ENCODE measurements around the gene PIGT. TPM values are rescaled to one million over a fixed set of nuclear protein-coding genes. Genes with fewer than 3 reads are reported as not detected.

PIGT gene
- total and polyA plus RNA-seq, 2 of the 4 experiments (the other 2 are of a cell fraction): 31.2 to 145 TPM

DNA sequence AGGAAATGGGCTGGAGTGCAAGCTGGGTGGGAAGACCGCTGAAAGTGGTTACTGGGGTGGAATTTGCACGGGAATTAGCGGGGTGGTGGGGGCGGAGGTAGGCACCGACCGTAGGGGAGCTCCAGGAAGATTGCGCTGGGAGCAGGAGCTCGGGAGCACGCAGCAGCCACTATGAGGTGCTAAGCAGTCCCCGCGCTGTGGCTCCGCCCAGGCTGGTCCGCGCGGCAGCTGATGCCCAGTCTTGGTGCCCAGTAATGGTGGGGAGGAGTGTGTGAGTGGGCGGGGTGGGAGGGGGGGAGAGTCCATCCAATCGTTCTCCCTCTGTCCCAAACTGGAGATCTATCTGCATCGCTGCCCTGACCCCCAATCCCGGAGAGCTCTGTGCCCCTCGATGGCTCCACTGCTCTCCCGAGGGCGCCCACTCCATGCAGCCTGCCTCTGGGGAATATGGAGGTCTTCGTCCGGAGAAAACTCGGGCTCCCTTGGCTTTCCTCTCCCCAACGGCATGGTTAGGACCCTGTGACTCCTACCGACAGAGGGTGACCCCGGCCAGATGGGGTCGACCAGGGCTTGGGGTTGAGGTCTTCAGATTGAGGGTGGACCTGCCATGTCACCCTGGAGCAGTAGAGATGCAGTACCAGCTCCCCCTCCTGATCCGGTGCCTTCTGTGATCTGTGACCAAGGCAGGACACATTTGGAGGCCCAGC, 43.1 kb upstream of the PIGT start (continued):
- no peak for TF ChIP-seq USF2 (IDR thresholded peaks at IDR 0.05; ENCODE audit: low read depth, low read length)

DNA sequence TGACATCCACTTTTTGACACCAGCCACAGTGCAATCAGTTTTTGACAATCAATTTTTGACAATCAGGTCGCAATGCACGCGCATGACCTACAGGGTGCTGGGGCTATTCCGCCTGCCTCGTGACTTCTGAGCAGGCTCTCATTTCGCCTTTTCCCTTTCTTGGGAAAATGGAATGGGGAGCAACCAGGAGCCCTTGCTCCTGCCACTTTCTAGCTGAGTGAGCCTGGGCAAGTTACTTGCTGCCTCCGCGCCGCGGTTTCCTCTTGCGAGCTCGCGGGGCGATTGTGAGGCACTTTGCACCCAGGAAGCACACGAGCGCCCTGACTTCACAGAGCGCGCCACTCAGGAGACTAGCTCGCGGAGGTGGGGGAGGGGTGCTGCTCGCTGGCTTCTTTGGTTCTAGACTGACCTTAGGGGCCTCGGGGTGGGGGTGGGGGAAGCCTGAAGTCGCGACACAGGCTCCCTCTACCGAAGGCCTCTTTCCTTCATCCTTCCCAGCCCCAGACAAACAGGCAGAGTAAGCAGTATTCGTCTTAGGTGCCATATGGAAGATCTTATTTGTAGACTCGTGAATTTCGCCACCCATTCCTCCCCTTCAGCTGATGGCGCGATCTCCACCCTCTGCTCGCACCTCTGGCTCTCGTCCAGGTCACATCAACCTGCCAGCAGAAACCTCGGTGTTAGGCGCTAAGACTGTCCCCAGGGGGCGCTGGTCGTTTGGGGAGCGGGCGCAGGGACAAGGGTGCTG, 42.4 kb upstream of the PIGT start:
- dilution Hi-C loops (cut with HindIII; ENCODE audit: low sequenced_read_pairs, unreplicated experiment) (no loop called here), intact Hi-C loops (cut with micrococcal nuclease) (loop anchor here (1.0 kb wide), 2 partner anchors 64 to 398 kb away; no protein-coding TSS in a partner anchor), in situ Hi-C loops (cut with MboI; ENCODE audit: low sequenced_read_pairs) (no loop called here)
- Histone ChIP-seq H3K9ac (ENCODE audit: low read depth, low read length) (no peak overlapping the region), H2BK120ac (ENCODE audit: low read depth, low read length) (no peak overlapping the region), H3K4me2 (ENCODE audit: low read depth, low read length) (peak overlapping the region; percentile 78), H2BK20ac (ENCODE audit: low read depth, low read length) (peak overlapping the region; percentile 72; the same call in 1 of the 2 replicates), H3K4me1 (ENCODE audit: control insufficient read depth, insufficient read depth, low read length) (no peaks in the 10 kb centered on the region; the same call in 1 of the 2 replicates), H4K20me1 (ENCODE audit: insufficient read depth, low read length) (no peaks in the 10 kb centered on the region), H3K9me1 (ENCODE audit: insufficient read depth, low read length) (no peaks in the 10 kb centered on the region), H4K91ac (ENCODE audit: insufficient read depth, low read depth, low read length) (no peak overlapping the region), H3K56ac (ENCODE audit: extremely low read depth, insufficient read depth, low read length) (no peak overlapping the region), H2AK5ac (ENCODE audit: low read depth, low read length) (no peak overlapping the region), H3K4me3 (ENCODE audit: insufficient read depth, low read depth, low read length) (peak overlapping the region; percentile 37), H3K23ac (ENCODE audit: low read depth, low read length) (no peak overlapping the region), H2AK9ac (replicated peaks; ENCODE audit: low read depth, low read length, poor library complexity) (peak overlapping the region; percentile 53), H3K9me3 (ENCODE audit: control insufficient read depth, insufficient read depth, low read length) (no peaks in the 10 kb centered on the region), H2BK15ac (ENCODE audit: low read depth, low read length) (no peak overlapping the region), H4K5ac (ENCODE audit: low read depth, low read length) (peak overlapping the region; percentile 4; the same call in 1 of the 2 replicates), H3K79me1 (ENCODE audit: low read depth in 1 of 2, low read length in 2 of 2) (peaks cover 0 to 2% of the 10 kb centered on the region in 2 experiments; a peak in 1 of 4 replicates), H4K8ac (ENCODE audit: low read depth in 2 of 2, low read length in 2 of 2) (peak overlapping the region; percentile 27 to 53; a peak in 2 of 4 replicates), H3K18ac (ENCODE audit: low read depth, low read length) (no peak overlapping the region), H2AFZ (replicated peaks; ENCODE audit: low read length, poor library complexity) (peak overlapping the region; percentile 88), H3K27ac (ENCODE audit: insufficient read depth, low read length) (no peak overlapping the region), H2BK5ac (ENCODE audit: low read depth, low read length, poor library complexity, severe bottlenecking) (no peak overlapping the region), H3K4ac (ENCODE audit: low read depth, low read length) (no peak overlapping the region; the same call in 1 of the 2 replicates), H3K27me3 (ENCODE audit: control insufficient read depth, insufficient read depth, low read length) (no peaks in the 10 kb centered on the region), H3K36me3 (ENCODE audit: control insufficient read depth, insufficient read depth, low read length) (peaks cover 2% of the 10 kb centered on the region), H3K14ac (replicated peaks; ENCODE audit: low read depth, low read length) (no peak overlapping the region; the same call in 1 of the 2 replicates)
- WGBS, 2 experiments (ENCODE audit: extremely low coverage in 2 of 2, insufficient read length in 1 of 2): 53% methylated on average over 5 of the region's 38 CpGs; no CpG with 5 or more reads in 1 of the 2 experiments
- DNase-seq: peak; percentile 66
- peak; percentile 89 for ATAC-seq (ENCODE audit: low read depth)
- CTCF ChIA-PET: interaction anchor here (0.6 to 3.7 kb wide), 24 partner anchors 9 to 406 kb away, joined by 3 to 38 read pairs (median 4); partner anchors contain the start of gene SYS1
- peak; percentile 75 for TF ChIP-seq RAD21 (IDR thresholded peaks at IDR 0.05; ENCODE audit: low read length)
- TF ChIP-seq MXI1 (IDR thresholded peaks at IDR 0.05; ENCODE audit: borderline replicate concordance, low read depth, low read length): no peak
- TF ChIP-seq RFX5 (IDR thresholded peaks at IDR 0.05; ENCODE audit: low read depth, low read length): no peak
- peak; percentile 85 for TF ChIP-seq SMC3 (IDR thresholded peaks at IDR 0.05; ENCODE audit: low read depth, low read length)
- no peak for TF ChIP-seq FOS (IDR thresholded peaks at IDR 0.05; ENCODE audit: low read depth, low read length)
- TF ChIP-seq CTCF (conservative IDR thresholded peaks at IDR 0.05; ENCODE audit: low read depth, low read length): peak; percentile 80
- BruUV-seq (replicated peaks): no TSS peak
- POLR2A ChIA-PET (ENCODE audit: unreplicated experiment): no interaction called here

Measured in IMR-90 (cell line).